Tibial artery (tissue), 4 donors: ENCODE data around the gene TNP1.

ENCODE experiments used
- DNase-seq, 2 donors: peaks; one replicate each; pipeline ENCODE4 v3.0.0-alpha.2; 2019
- H3K27ac ChIP-seq, 2 donors: fragments of 200-600 bp; sonication (generic) in 1 of 2; 1 replicate in 1 of 2; 2 replicates in 1 of 2; pipeline ENCODE4 v1.5.1; 2018 to 2019; ENCODE audit warnings: mild to moderate bottlenecking in 1 of 2
- H3K27me3 ChIP-seq, 2 donors: fragments of 200-600 bp; sonication (generic) in 1 of 2; one replicate each; pipeline versions ENCODE4 v1.5.1 to v1.6.0; 2016 to 2019
- H3K36me3 ChIP-seq, 3 donors: fragments of 200-600 bp; sonication (generic) in 2 of 3; one replicate each; pipeline ENCODE4 v1.5.1; 2016 to 2019; ENCODE audit warnings: mild to moderate bottlenecking in 2 of 3
- H3K4me1 ChIP-seq, 4 donors: fragments of 200-600 bp; sonication (generic) in 2 of 4; 1 replicate in 3 of 4; 2 replicates in 1 of 4; pipeline ENCODE4 v1.5.1; 2016 to 2019
- H3K4me3 ChIP-seq, 2 donors: fragments of 200-600 bp; sonication (generic) in 1 of 2; 1 replicate in 1 of 2; 2 replicates in 1 of 2; pipeline ENCODE4 v1.5.1; 2018 to 2019; ENCODE audit warnings: mild to moderate bottlenecking in 2 of 2
- H3K9me3 ChIP-seq, 3 donors: fragments of 200-600 bp; sonication (generic) in 1 of 3; one replicate each; pipeline ENCODE4 v1.5.1; 2016 to 2019
- intact Hi-C: fragments of 100-400 bp; cut with DNase I; formaldehyde crosslinking; loops from one replicate; pipeline ENCODE4 v1.15.0; 2023; ENCODE audit warnings: low total_unique reads
- TF ChIP-seq, protein P1 (sequence below), 2 experiments: fragments of 200-600 bp in 1 of 2; fragments of 450-650 bp in 1 of 2; IDR thresholded peaks; one replicate each; pipeline ENCODE4 v1.5.1; 2017 to 2019; ENCODE audit warnings: antibody characterized with exemption in 2 of 2, mild to moderate bottlenecking in 1 of 2, moderate library complexity in 1 of 2

The TNP1 gene, protein sequence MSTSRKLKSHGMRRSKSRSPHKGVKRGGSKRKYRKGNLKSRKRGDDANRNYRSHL

GRCh38 chr2:216859944-216860343 lies at the start of gene TNP1:
Gene TNP1 (minus strand): TSS chr2:216860064. CDS start chr2:216860034, 30 bp downstream.
- no peaks in the 10 kb centered on the region for H3K9me3 ChIP-seq

DNA sequence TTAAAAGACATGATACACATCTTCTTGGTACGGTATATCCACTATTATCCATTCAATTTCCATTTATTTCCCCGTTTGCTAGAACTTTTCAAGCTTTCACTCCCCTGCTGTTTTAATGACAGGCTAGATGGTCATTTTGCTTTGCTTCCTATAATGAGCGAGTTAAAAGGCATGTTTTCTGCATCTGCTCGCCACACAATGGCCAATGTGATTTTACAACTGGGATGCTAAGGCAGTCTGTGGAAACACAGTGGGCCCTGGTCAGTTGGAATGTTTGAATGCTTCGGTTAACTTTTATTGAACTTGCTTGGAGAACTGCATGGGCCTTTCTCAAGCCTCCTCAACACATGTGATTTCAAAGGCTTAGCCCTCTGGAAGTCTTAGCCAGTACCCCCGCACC lies 48.4 kb upstream of the TNP1 start:
- Histone ChIP-seq H3K36me3 (no peaks in the 10 kb centered on the region), H3K9me3 (peaks cover 0 to 6% (median 0%) of the 10 kb centered on the region in 3 donors), H3K4me3 (no peak overlapping the region), H3K4me1 (no peaks in the 10 kb centered on the region), H3K27ac (no peak overlapping the region), H3K27me3 (no peaks in the 10 kb centered on the region)
- intact Hi-C loops, result no loop called here
- TF ChIP-seq, protein P1, sequence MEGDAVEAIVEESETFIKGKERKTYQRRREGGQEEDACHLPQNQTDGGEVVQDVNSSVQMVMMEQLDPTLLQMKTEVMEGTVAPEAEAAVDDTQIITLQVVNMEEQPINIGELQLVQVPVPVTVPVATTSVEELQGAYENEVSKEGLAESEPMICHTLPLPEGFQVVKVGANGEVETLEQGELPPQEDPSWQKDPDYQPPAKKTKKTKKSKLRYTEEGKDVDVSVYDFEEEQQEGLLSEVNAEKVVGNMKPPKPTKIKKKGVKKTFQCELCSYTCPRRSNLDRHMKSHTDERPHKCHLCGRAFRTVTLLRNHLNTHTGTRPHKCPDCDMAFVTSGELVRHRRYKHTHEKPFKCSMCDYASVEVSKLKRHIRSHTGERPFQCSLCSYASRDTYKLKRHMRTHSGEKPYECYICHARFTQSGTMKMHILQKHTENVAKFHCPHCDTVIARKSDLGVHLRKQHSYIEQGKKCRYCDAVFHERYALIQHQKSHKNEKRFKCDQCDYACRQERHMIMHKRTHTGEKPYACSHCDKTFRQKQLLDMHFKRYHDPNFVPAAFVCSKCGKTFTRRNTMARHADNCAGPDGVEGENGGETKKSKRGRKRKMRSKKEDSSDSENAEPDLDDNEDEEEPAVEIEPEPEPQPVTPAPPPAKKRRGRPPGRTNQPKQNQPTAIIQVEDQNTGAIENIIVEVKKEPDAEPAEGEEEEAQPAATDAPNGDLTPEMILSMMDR (IDR thresholded peaks at IDR 0.05), result no peak
- no peak for DNase-seq

More at GRCh38 chr2:216859944-216860343, at the start of gene TNP1:
- no peaks in the 10 kb centered on the region for H3K36me3 ChIP-seq
- no peaks in the 10 kb centered on the region for H3K27me3 ChIP-seq
- intact Hi-C loops, result no loop called here
- no peak for DNase-seq
- TF ChIP-seq, protein P1 (IDR thresholded peaks at IDR 0.05), result no peak
- H3K4me1 ChIP-seq, result peaks cover 0 to 21% (median 10%) of the 10 kb centered on the region in 4 donors
- no peak within 1 kb of the TSS for H3K4me3 ChIP-seq
- no peak within 1 kb of the TSS for H3K27ac ChIP-seq

DNA sequence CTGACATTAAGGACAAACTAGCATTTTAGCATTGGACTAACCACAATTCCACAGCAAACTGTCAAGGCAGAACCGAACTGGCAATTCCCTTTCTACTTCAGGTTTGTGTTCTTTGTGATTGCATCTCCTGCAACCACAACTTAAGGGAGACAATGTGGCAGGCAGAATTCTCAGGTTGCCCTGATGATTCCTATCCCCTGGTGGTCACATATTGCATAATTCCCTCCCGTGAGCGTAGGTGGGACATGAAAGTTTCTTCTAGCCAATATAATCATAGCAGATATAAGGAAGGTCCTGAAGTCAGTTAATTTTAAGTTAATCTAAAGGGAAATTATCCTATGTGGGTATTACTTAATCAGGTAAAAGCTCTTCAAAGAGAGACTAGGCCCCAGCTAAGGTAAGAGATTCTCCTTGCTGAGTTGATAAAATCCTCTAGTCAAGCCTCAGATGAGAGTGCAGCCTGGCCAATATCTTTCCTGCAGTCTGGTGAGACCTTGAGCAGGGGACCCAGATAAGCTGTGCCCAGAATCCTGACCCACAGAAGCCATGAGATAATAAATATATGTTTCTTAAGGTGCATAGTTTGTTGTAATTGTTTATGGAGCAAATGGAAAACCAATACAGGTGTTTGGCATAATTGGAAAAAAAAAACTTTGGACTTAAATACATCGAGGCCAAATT lies 45.9 kb upstream of the TNP1 start:
- H3K36me3 ChIP-seq, result no peaks in the 10 kb centered on the region
- DNase-seq, result no peak
- H3K27me3 ChIP-seq, result no peaks in the 10 kb centered on the region
- peaks cover 0 to 23% (median 0%) of the 10 kb centered on the region in 3 donors for H3K9me3 ChIP-seq
- intact Hi-C loops, result no loop called here
- H3K4me1 ChIP-seq, result no peaks in the 10 kb centered on the region
- H3K27ac ChIP-seq, result no peak overlapping the region
- TF ChIP-seq, protein P1 (IDR thresholded peaks at IDR 0.05), result no peak
- no peak overlapping the region for H3K4me3 ChIP-seq

GRCh38 chr2:216904974-216905373 lies 45.1 kb upstream of the TNP1 start:
- no peak for DNase-seq
- intact Hi-C loops, result no loop called here
- H3K4me1 ChIP-seq, result no peaks in the 10 kb centered on the region
- no peak overlapping the region for H3K27ac ChIP-seq
- H3K36me3 ChIP-seq, result no peaks in the 10 kb centered on the region
- H3K9me3 ChIP-seq, result peaks cover 0 to 23% (median 0%) of the 10 kb centered on the region in 3 donors
- TF ChIP-seq, protein P1 (IDR thresholded peaks at IDR 0.05), result no peak
- no peak overlapping the region for H3K4me3 ChIP-seq
- no peaks in the 10 kb centered on the region for H3K27me3 ChIP-seq

DNA sequence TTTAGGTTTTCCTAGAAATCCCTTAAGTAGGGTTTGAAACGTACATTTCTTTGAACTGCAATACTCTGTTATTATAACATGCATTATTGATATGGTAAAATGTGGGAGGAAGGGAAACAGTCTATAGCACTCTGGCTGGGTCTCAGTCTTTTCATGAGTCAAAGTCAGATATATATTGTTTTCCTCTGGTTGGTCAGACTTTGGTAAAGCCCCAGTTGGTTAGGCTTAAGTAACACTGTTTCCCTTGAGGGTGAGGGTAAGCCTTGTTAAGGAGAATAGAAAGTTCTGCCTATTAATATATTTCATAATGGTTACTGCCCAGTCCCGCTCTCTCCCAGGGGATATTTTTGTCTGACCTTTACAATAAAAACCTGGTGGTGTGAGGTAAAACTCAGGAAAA lies 44.7 kb upstream of the TNP1 start:
- intact Hi-C loops, result no loop called here
- no peak for DNase-seq
- peaks cover 0 to 23% (median 0%) of the 10 kb centered on the region in 3 donors for H3K9me3 ChIP-seq
- TF ChIP-seq, protein P1 (IDR thresholded peaks at IDR 0.05), result no peak
- H3K4me1 ChIP-seq, result no peaks in the 10 kb centered on the region
- no peaks in the 10 kb centered on the region for H3K36me3 ChIP-seq
- H3K4me3 ChIP-seq, result no peak overlapping the region
- H3K27me3 ChIP-seq, result no peaks in the 10 kb centered on the region
- H3K27ac ChIP-seq, result no peak overlapping the region
